Smooth muscle cell (in vitro differentiated cells): ENCODE measurements around the gene RGS19. TPM values are rescaled to one million over a fixed set of nuclear protein-coding genes. Genes with fewer than 3 reads are reported as not detected.

Experiments used
- DNase-seq: peaks from one replicate; lab custom pipeline; 2025; ENCODE audit not compliant: unreplicated experiment; lab: John Stamatoyannopoulos, UW
- H2AFZ ChIP-seq: fragments of 200-600 bp; sonication (generic); 2 replicates; pipeline ENCODE4 v1.6.0; 2016; ENCODE audit warnings: antibody characterized with exemption, low read depth, mild to moderate bottlenecking
- H3F3A ChIP-seq: fragments of 200-600 bp; sonication (generic); 2 replicates; pipeline ENCODE4 v1.6.0; 2017; ENCODE audit warnings: antibody characterized with exemption, low read depth
- H3K27ac ChIP-seq: fragments of 200-600 bp; sonication (generic); 2 replicates; pipeline ENCODE4 v1.5.1; 2016; ENCODE audit warnings: low read depth, mild to moderate bottlenecking
- H3K27me3 ChIP-seq: fragments of 200-600 bp; sonication (generic); 2 replicates; pipeline ENCODE4 v1.6.1; 2016; ENCODE audit warnings: low read depth, mild to moderate bottlenecking
- H3K36me3 ChIP-seq: fragments of 200-600 bp; sonication (generic); 2 replicates; pipeline ENCODE4 v1.5.1; 2016; ENCODE audit warnings: low read depth
- H3K4me1 ChIP-seq: fragments of 200-600 bp; sonication (generic); 2 replicates; pipeline ENCODE4 v1.5.1; 2016; ENCODE audit warnings: low read depth
- H3K4me2 ChIP-seq: fragments of 200-600 bp; sonication (generic); 2 replicates; pipeline ENCODE4 v1.6.0; 2016; ENCODE audit warnings: mild to moderate bottlenecking
- H3K4me3 ChIP-seq: fragments of 200-600 bp; sonication (generic); 2 replicates; pipeline ENCODE4 v1.5.1; 2016; ENCODE audit warnings: mild to moderate bottlenecking
- H3K79me2 ChIP-seq: fragments of 200-600 bp; sonication (generic); 2 replicates; pipeline ENCODE4 v1.6.0; 2016; ENCODE audit warnings: low read depth, mild to moderate bottlenecking
- H3K9ac ChIP-seq: fragments of 200-600 bp; sonication (generic); 2 replicates; pipeline ENCODE4 v1.6.0; 2016; ENCODE audit warnings: low read depth
- H3K9me3 ChIP-seq: fragments of 200-600 bp; sonication (generic); replicated peaks from 2 replicates; pipeline ENCODE4 v1.5.1; 2016; ENCODE audit warnings: low read depth
- H4K20me1 ChIP-seq: fragments of 200-600 bp; sonication (generic); 2 replicates; pipeline ENCODE4 v1.6.0; 2016; ENCODE audit warnings: low read depth
- WGBS: methylation state at CpG from one replicate; pipeline ENCODE4 v1.1.7; 2016; ENCODE audit warnings: low lambda C conversion rate; 5-methylcytosine and 5-hydroxymethylcytosine counted together
- polyA plus RNA-seq: library from polyadenylated mRNA; unstranded; fragments of >200 nt; fragmentation: Nextera tagmentation; extraction: Ambion mirVana; gene quantifications from 2 replicates; pipeline ENCODE4 v1.2.1, GENCODE V29; 2016
- total RNA-seq: library from RNA; depleted of rRNA; stranded (reverse); fragments of >200 nt; gene quantifications from 2 replicates; pipeline ENCODE4 v1.2.3, GENCODE V29; 2014
- TF ChIP-seq, protein P1 (sequence below): fragments of 200-600 bp; sonication (generic); IDR thresholded peaks from 2 replicates; pipeline ENCODE4 v1.5.1; 2017; ENCODE audit warnings: borderline replicate concordance, mild to moderate bottlenecking, antibody characterized with exemption; ENCODE audit not compliant: insufficient read depth, poor library complexity, severe bottlenecking

RGS19 gene
- total and polyA plus RNA-seq, 2 experiments from 2014 or later, result 17.4 to 24.6 TPM

DNA sequence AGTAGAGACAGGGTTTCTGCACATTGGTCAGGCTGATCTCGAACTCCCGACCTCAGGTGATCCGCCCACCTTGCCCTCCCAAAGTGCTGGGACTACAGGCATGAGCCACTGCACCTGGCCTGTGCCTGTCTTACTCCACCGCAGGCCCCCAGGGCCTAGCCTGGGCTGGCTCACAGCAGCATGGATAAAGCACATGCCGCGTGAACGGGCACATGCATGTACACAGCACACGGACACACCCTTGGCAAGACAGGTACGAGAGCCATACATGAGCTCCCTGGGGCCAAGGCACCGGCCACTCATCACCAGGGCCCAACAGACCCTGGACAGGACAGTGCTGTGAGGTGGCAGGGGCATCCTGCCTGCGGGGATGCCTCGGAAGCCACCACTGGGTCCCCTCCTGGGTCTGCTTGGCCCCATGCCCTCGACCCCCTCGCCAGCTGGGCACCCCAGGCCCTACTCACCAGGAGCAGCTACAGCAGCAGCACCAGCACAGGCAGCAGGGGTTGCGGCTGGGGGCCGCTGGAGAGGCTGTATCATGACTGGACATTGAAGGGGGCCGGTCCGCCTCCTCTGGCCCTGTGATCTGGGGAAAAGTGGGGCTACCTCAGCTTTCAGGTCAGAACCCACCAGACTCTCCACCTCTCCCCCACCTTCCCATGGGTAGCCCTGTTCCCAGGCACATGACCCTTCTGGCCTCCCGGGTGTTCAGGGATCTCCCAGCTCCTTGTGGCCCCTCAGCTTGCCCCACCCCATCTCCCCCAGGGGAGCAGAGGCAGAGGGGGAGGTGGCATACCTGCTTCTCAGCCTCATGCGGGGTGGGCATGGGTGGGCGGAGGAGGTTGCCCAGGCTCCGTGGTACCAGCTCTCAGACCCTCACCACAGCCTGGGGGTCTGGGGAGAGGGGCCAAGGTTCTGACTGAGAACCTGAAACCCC is 3.0 kb downstream of the RGS19 start:
- no peak overlapping the region for H3K4me3 ChIP-seq
- TF ChIP-seq, protein P1, sequence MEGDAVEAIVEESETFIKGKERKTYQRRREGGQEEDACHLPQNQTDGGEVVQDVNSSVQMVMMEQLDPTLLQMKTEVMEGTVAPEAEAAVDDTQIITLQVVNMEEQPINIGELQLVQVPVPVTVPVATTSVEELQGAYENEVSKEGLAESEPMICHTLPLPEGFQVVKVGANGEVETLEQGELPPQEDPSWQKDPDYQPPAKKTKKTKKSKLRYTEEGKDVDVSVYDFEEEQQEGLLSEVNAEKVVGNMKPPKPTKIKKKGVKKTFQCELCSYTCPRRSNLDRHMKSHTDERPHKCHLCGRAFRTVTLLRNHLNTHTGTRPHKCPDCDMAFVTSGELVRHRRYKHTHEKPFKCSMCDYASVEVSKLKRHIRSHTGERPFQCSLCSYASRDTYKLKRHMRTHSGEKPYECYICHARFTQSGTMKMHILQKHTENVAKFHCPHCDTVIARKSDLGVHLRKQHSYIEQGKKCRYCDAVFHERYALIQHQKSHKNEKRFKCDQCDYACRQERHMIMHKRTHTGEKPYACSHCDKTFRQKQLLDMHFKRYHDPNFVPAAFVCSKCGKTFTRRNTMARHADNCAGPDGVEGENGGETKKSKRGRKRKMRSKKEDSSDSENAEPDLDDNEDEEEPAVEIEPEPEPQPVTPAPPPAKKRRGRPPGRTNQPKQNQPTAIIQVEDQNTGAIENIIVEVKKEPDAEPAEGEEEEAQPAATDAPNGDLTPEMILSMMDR, result no peak

DNA sequence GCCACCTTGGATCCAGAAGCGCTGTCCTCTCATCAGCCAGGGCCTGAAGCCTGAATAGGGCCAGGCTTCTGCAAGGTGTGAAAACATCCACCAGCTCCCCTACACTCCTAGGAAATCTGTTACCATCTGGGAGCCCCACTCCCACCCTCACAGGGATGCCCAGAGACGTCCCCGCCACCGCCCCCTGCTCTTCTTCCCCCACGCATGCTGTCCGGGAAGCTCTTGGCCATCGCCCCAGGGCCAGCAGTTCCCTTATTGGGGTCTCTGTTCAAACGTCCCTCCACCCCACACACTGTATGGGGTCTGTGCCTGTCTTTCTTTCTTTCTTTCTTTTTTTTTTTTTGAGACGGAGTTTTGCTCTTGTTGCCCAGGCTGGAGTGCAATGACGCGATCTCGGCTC is 3.8 kb downstream of the RGS19 start:
- 95% methylated on average over 12 of the region's 12 CpGs for WGBS

More for the DNA sequence above, 3.0 kb downstream of the RGS19 start:
- Histone ChIP-seq H2AFZ (no peak overlapping the region), H3K9ac (no peak overlapping the region), H3K27me3 (no peaks in the 10 kb centered on the region), H3F3A (no peaks in the 10 kb centered on the region), H4K20me1 (no peaks in the 10 kb centered on the region), H3K9me3 (no peaks in the 10 kb centered on the region), H3K27ac (no peak overlapping the region), H3K36me3 (no peaks in the 10 kb centered on the region), H3K4me1 (peaks cover 5% of the 10 kb centered on the region), H3K79me2 (no peaks in the 10 kb centered on the region), H3K4me2 (no peak overlapping the region)
- 97% methylated on average over 20 of the region's 22 CpGs for WGBS
- no peak for DNase-seq

DNA sequence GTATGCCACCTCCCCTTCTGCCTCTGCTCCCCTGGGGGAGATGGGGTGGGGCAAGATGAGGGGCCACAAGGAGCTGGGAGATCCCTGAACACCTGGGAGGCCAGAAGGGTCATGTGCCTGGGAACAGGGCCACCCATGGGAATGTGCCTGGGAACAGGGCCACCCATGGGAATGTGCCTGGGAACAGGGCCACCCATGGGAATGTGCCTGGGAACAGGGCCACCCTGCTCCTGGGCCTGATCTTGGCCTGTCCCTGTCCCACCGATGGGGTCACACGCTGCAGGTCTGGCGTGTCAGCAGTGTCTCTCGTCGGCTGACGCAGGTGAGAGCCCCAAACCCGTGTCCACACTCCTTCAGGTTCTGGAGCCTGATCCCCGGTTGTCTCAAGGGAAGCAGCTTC is 4.4 kb downstream of the RGS19 start:
- no peak overlapping the region for H3K4me3 ChIP-seq
- TF ChIP-seq, protein P1, result no peak
- H3K79me2 ChIP-seq, result no peaks in the 10 kb centered on the region
- H3K9me3 ChIP-seq, result no peaks in the 10 kb centered on the region
- H2AFZ ChIP-seq, result no peak overlapping the region
- no peak for DNase-seq
- no peak overlapping the region for H3K4me2 ChIP-seq
- 99% methylated on average over 8 of the region's 8 CpGs for WGBS
- H3F3A ChIP-seq, result no peaks in the 10 kb centered on the region
- no peaks in the 10 kb centered on the region for H3K27me3 ChIP-seq
- no peak overlapping the region for H3K9ac ChIP-seq
- H3K27ac ChIP-seq, result no peak overlapping the region
- no peaks in the 10 kb centered on the region for H4K20me1 ChIP-seq
- no peaks in the 10 kb centered on the region for H3K36me3 ChIP-seq
- peaks cover 5% of the 10 kb centered on the region for H3K4me1 ChIP-seq

More for the DNA sequence above, 3.8 kb downstream of the RGS19 start:
- no peak overlapping the region for H3K4me3 ChIP-seq
- no peaks in the 10 kb centered on the region for H3K27me3 ChIP-seq
- TF ChIP-seq, protein P1, result no peak
- H3F3A ChIP-seq, result no peaks in the 10 kb centered on the region
- no peak overlapping the region for H3K4me2 ChIP-seq
- H3K79me2 ChIP-seq, result no peaks in the 10 kb centered on the region
- no peaks in the 10 kb centered on the region for H3K36me3 ChIP-seq
- no peak overlapping the region for H3K27ac ChIP-seq
- no peak overlapping the region for H3K9ac ChIP-seq
- H3K9me3 ChIP-seq, result no peaks in the 10 kb centered on the region
- no peak overlapping the region for H2AFZ ChIP-seq
- H4K20me1 ChIP-seq, result no peaks in the 10 kb centered on the region
- peaks cover 5% of the 10 kb centered on the region for H3K4me1 ChIP-seq
- no peak for DNase-seq
